Aorta (tissue), 5 donors: ENCODE results near the gene LPP. TPM values are rescaled to one million over a fixed set of nuclear protein-coding genes. Genes with fewer than 3 reads are reported as not detected.
"Not testable (repeated sequence)": the region's sequence is repeated elsewhere in the genome, so short reads cannot be mapped to it uniquely, and the experiment has no call there.

Experiments
- ATAC-seq: fragments of 200-7000 bp; cut with Tn5 transposase; one replicate; pipeline ENCODE4 v1.9.1; 2022; ENCODE audit warnings: moderate library complexity; ENCODE audit not compliant: low FRiP score
- DNase-seq, 2 donors: peaks; one replicate each; pipeline ENCODE4 v3.0.0-alpha.2; 2020
- H3K27ac ChIP-seq, 2 donors: one replicate each; pipeline ENCODE4 v1.5.1; 2013; ENCODE audit warnings: low read length in 2 of 2, mild to moderate bottlenecking in 2 of 2, moderate library complexity in 2 of 2, control low read depth in 1 of 2, inconsistent platforms in 1 of 2, low read depth in 1 of 2
- H3K27me3 ChIP-seq, 2 donors: one replicate each; pipeline ENCODE4 v1.6.1; 2013; ENCODE audit warnings: control low read depth in 1 of 2, low read length in 1 of 2, mild to moderate bottlenecking in 1 of 2, moderate library complexity in 1 of 2; ENCODE audit not compliant: insufficient read depth in 2 of 2, control insufficient read depth in 1 of 2
- H3K36me3 ChIP-seq, 2 donors: one replicate each; pipeline ENCODE4 v1.6.1; 2013; ENCODE audit warnings: control low read depth in 1 of 2, low read length in 1 of 2, mild to moderate bottlenecking in 1 of 2; ENCODE audit not compliant: insufficient read depth in 2 of 2, control insufficient read depth in 1 of 2
- H3K4me1 ChIP-seq, 2 donors: one replicate each; pipeline ENCODE4 v1.6.1; 2013; ENCODE audit warnings: low read length in 2 of 2, control low read depth in 1 of 2, mild to moderate bottlenecking in 1 of 2, moderate library complexity in 1 of 2; ENCODE audit not compliant: insufficient read depth in 2 of 2, control insufficient read depth in 1 of 2
- H3K4me3 ChIP-seq, 2 donors: one replicate each; pipeline ENCODE4 v1.5.1; 2013; ENCODE audit warnings: low read length in 2 of 2, control low read depth in 1 of 2, mild to moderate bottlenecking in 1 of 2
- H3K9me3 ChIP-seq: one replicate; pipeline ENCODE4 v1.6.1; 2013; ENCODE audit warnings: mild to moderate bottlenecking, low read length; ENCODE audit not compliant: control insufficient read depth
- WGBS, 2 donors: extraction: QIAGEN DNeasy Blood & Tissue Kit; methylation state at CpG; one replicate each; pipeline ENCODE4 v1.1.7; 2013; 5-methylcytosine and 5-hydroxymethylcytosine counted together
- intact Hi-C, 2 donors: fragments of 100-400 bp; cut with DNase I; formaldehyde crosslinking; loops; one replicate each; pipeline versions ENCODE4 v1.14.2 to v1.15.0; 2022
- polyA plus RNA-seq, 2 donors: library from polyadenylated mRNA; stranded (reverse); fragments of 200-250 nt; gene quantifications; one replicate each; pipeline ENCODE4 v1.2.3, GENCODE V29; 2013
- total RNA-seq, 2 donors: library from RNA; stranded (reverse); fragmentation: NEBNext Ultra II Directional; extraction: Animal tissue kit (Norgen Biotek cat#: 25700); gene quantifications; one replicate each; pipeline ENCODE4 v1.2.1, GENCODE V29; 2021
- donor health status: healthy with polysubstance abuse.
- donor health status: Bipolar disorder and iron deficiency.
- donor health status: DM: no; HTN: no; CAD: no.
- donor health status: DM: no; HTN: no; CAD: no.
- donor health status: DM: yes; HTN: yes; CAD: no.

LPP gene
- total and polyA plus RNA-seq, 4 donors: 37.7 to 2,536 (median 527) TPM

DNA sequence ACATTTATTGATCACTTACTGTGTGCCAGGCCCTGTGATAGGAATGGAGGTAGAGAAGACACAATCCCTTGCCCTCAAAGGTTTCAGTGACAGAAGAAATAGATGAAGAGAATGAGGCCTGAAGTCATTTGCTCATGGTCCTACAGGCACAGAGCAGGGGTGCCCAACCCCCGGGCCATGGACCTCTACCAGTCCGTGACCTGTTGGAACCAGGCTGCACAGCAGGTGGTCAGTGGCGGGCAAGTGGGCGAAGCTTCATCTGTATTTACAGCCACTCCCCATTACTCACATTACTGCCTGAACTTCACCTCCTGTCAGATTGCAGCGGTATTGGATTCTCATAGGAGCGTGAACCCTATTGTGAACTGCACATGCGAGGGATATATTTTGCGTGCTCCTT, 480.3 kb downstream of the LPP start:
- ATAC-seq: no peak
- Histone ChIP-seq H3K27me3 (no peaks in the 10 kb centered on the region), H3K36me3 (peaks cover 0 to 2% of the 10 kb centered on the region in 2 donors), H3K27ac (no peak overlapping the region), H3K4me3 (no peak overlapping the region), H3K9me3 (no peaks in the 10 kb centered on the region), H3K4me1 (peaks cover 5% of the 10 kb centered on the region in 2 donors)
- intact Hi-C loops: no loop called here
- 97 to 98% methylated on average over 8 of the region's 8 CpGs for WGBS, 2 donors
- DNase-seq: no peak

DNA sequence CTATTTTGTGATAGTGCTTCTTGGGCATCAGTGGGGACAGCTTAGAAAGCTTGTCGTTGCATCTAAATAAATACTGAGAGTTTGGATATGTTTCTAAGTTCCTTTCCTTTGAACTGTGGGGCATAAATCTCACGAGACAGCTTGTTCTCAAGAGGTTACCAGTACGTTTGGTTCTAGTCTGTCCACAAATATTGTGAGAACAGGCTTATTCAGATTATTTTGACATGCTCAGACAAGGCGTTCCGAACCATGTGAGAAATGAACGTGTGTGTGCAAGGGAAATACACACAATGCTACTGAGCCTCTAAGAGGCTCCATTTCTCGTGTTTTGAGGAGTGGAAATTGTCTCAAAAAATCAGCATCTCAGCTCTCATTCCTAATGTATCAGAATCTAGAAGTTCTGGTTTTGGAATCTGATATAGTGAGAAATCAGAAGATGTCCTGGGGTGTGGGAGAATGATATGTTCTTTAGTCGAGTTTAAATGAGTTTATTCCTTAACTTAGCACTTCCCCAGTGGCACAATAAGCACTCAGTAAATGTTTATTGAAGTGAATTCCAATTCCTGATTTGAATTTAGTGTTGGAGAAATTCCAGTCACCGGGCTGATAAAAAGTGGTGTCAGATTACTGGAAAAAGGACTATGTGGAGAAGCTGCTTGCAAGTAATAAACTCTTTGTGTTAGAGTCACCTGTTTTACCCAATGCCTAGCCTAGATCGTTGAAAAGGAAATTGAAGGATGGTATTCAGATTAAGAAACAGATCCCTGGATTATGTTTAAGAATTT, 481.5 kb downstream of the LPP start:
- no peaks in the 10 kb centered on the region for H3K9me3 ChIP-seq
- ATAC-seq (no peak), DNase-seq (no peak)
- H3K36me3 ChIP-seq: peaks cover 0 to 2% of the 10 kb centered on the region in 2 donors
- H3K4me1 ChIP-seq: peaks cover 4 to 5% of the 10 kb centered on the region in 2 donors
- H3K27ac ChIP-seq: peak overlapping the region in 1 of 2 donors; percentile 6
- H3K4me3 ChIP-seq: no peak overlapping the region
- intact Hi-C loops: no loop called here
- 14 to 16% methylated on average over 10 of the region's 10 CpGs for WGBS, 2 donors
- H3K27me3 ChIP-seq: no peaks in the 10 kb centered on the region

DNA sequence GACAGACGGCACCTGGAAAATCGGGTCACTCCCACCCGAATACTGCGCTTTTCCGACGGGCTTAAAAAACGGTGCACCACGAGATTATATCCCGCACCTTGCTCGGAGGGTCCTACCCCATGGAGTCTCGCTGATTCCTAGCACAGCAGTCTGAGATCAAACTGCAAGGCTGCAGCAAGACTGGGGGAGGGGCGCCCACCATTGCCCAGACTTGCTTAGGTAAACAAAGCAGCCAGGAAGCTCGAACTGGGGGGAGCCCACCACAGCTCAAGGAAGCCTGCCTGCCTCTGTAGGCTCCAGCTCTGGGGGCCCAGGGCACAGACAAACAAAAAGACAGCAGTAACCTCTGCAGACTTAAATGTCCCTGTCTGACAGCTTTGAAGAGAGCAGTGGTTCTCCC, 482.3 kb downstream of the LPP start:
- H3K4me1 ChIP-seq, DNase-seq, H3K36me3 ChIP-seq, H3K27ac ChIP-seq, ATAC-seq, intact Hi-C loops, H3K27me3 ChIP-seq, H3K4me3 ChIP-seq, H3K9me3 ChIP-seq: not testable (repeated sequence)
- WGBS, 2 donors: 90 to 93% methylated on average over 12 to 13 of the region's 13 CpGs

GRCh38 chr3:188641076-188641475, 487.1 kb downstream of the LPP start:
- Histone ChIP-seq H3K4me1 (peaks cover 3% of the 10 kb centered on the region in 2 donors), H3K9me3 (no peaks in the 10 kb centered on the region), H3K27me3 (no peaks in the 10 kb centered on the region), H3K27ac (no peak overlapping the region), H3K4me3 (no peak overlapping the region), H3K36me3 (no peaks in the 10 kb centered on the region)
- intact Hi-C loops: no loop called here
- WGBS, 2 donors: 80 to 87% methylated on average over 3 of the region's 3 CpGs
- no peak for ATAC-seq
- no peak for DNase-seq

GRCh38 chr3:188643736-188644135, 489.8 kb downstream of the LPP start:
- 81 to 92% methylated on average over 3 of the region's 3 CpGs for WGBS, 2 donors
- DNase-seq: no peak
- Histone ChIP-seq H3K27ac (no peak overlapping the region), H3K27me3 (no peaks in the 10 kb centered on the region), H3K9me3 (no peaks in the 10 kb centered on the region), H3K4me3 (no peak overlapping the region), H3K36me3 (peaks cover 0 to 2% of the 10 kb centered on the region in 2 donors), H3K4me1 (peaks cover 3 to 8% of the 10 kb centered on the region in 2 donors)
- intact Hi-C loops: no loop called here
- ATAC-seq: no peak

- Histone ChIP-seq H3K36me3 (peaks cover 2% of the 10 kb centered on the region in 2 donors), H3K27ac (peak overlapping the region in 1 of 2 donors; percentile 33), H3K27me3 (no peaks in the 10 kb centered on the region), H3K9me3 (no peaks in the 10 kb centered on the region), H3K4me3 (no peak overlapping the region), H3K4me1 (peaks cover 5 to 8% of the 10 kb centered on the region in 2 donors)
- ATAC-seq (no peak), DNase-seq (no peak)
- 0% methylated on average over 1 of the region's 1 CpG for WGBS, 2 donors
- intact Hi-C loops: no loop called here
These were observed 492.6 kb downstream of the LPP start for GRCh38 chr3:188646592-188646991.

DNA sequence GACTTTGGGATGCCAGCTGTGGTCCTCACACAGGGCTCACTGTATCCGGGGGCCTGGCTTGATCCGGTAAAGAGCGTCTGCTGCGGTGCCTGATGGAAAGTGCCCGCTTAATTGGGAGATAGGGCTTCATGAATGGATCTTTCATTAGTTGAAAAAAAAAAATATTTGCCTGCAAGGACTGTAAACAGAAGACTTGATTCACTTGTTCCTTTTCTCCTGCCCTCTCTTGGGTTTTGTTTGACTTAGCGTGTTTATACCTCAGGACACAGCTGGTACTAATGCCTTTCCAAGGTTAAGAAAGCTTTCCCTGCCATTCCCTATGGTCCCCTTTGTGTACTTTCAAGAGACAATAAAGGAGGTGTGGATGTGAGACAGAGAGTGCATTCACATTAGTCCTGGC, 493.3 kb downstream of the LPP start:
- H3K27ac ChIP-seq: no peak overlapping the region
- no peak for DNase-seq

DNA sequence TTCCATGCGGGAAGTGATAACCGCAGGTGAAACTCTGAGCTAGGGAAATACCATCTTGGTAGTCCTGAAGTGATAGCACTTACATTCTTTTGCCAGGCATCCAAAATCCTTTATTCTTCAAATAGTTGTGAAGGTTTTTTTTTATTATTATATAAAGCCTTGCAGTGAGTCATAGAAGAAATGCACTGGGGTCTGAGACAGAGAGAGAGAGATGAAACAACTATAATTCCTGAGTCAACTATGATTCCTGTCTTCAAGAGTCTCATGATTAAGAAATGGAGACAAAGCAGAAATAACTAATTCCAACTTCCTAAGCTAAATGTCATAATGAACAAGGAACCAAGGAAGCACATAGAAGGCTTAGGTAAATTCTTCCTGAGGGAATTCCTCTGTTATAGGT, 495.6 kb downstream of the LPP start:
- WGBS, 2 donors: 93 to 95% methylated on average over 2 of the region's 2 CpGs
- H3K36me3 ChIP-seq: peaks cover 2% of the 10 kb centered on the region in 2 donors
- peaks cover 5 to 12% of the 10 kb centered on the region in 2 donors for H3K4me1 ChIP-seq
- H3K4me3 ChIP-seq: no peak overlapping the region
- no peaks in the 10 kb centered on the region for H3K27me3 ChIP-seq
- no peak for ATAC-seq
- DNase-seq: no peak
- intact Hi-C loops: no loop called here
- H3K27ac ChIP-seq: peak overlapping the region in 1 of 2 donors; percentile 57
- H3K9me3 ChIP-seq: no peaks in the 10 kb centered on the region

More for the DNA sequence above, 493.3 kb downstream of the LPP start:
- Histone ChIP-seq H3K27me3 (no peaks in the 10 kb centered on the region), H3K4me1 (peaks cover 2 to 8% of the 10 kb centered on the region in 2 donors), H3K9me3 (no peaks in the 10 kb centered on the region), H3K36me3 (peaks cover 2% of the 10 kb centered on the region in 2 donors), H3K4me3 (no peak overlapping the region)
- WGBS, 2 donors: 93 to 94% methylated on average over 6 of the region's 6 CpGs
- intact Hi-C loops: no loop called here
- no peak for ATAC-seq
